ENCODE data around the gene C11orf65. TPM values are rescaled to one million over a fixed set of nuclear protein-coding genes. Genes with fewer than 3 reads are reported as not detected.
"Not testable (repeated sequence)": the region's sequence is repeated elsewhere in the genome, so short reads cannot be mapped to it uniquely, and the experiment has no call there.

The C11orf65 gene
- total RNA-seq, 4 donors from 2014 or later = 0.30 to 3.8 (median 1.8) TPM

DNA sequence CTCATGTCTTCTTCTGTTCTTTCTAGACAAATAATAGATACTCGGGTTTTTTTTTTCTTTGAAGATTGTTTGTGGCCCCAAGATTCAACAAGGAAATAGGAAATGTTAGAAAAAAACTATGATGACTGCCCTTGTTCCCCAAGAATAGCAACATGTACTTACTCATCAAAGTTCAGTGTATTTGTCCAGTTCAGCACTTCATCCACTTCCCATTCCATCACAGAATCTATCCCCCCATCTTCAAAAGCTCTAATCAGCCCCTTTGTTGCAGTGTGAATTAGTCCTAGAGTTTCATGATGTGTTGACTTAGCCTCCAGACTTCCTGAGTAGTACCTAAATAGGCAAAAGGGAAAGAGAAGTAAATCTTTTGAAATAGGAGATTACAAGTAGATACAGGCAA lies 74.3 kb downstream of the C11orf65 start:
- Histone ChIP-seq H3K9me3 (no peaks in the 10 kb centered on the region), H3K36me3 (no peaks in the 10 kb centered on the region), H3K4me3 (no peak overlapping the region), H3K4me1 (no peaks in the 10 kb centered on the region), H3K27ac (no peak overlapping the region), H3K27me3 (no peaks in the 10 kb centered on the region)
- WGBS = 51% methylated on average over 1 of the region's 1 CpG
- TF ChIP-seq POLR2A (IDR thresholded peaks at IDR 0.05) (no peak), POLR2AphosphoS5 (IDR thresholded peaks at IDR 0.05) (no peak)
- TF ChIP-seq, protein P1, sequence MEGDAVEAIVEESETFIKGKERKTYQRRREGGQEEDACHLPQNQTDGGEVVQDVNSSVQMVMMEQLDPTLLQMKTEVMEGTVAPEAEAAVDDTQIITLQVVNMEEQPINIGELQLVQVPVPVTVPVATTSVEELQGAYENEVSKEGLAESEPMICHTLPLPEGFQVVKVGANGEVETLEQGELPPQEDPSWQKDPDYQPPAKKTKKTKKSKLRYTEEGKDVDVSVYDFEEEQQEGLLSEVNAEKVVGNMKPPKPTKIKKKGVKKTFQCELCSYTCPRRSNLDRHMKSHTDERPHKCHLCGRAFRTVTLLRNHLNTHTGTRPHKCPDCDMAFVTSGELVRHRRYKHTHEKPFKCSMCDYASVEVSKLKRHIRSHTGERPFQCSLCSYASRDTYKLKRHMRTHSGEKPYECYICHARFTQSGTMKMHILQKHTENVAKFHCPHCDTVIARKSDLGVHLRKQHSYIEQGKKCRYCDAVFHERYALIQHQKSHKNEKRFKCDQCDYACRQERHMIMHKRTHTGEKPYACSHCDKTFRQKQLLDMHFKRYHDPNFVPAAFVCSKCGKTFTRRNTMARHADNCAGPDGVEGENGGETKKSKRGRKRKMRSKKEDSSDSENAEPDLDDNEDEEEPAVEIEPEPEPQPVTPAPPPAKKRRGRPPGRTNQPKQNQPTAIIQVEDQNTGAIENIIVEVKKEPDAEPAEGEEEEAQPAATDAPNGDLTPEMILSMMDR (IDR thresholded peaks at IDR 0.05) = no peak
- no peak for DNase-seq (ENCODE audit: low spot score in 2 of 2)

DNA sequence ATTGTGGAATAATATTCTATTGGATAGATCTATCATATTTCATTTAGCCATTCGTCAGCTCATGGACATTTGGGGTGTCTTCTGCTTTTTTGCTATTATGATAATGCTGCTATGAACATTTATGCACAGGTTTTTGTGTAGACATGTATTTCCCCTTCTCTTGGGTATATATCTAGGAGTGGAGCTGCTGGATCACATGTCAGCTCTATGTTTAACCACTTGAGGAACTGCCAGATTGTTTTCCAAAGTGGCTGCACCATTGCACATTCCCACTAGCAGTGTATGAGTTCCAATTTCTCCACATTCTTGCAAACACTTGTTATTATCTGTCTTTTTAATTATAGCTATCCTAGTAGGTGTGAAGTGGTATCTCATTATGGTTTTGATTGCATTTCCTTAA lies 75.0 kb downstream of the C11orf65 start:
- no peaks in the 10 kb centered on the region for H3K27me3 ChIP-seq
- no peaks in the 10 kb centered on the region for H3K36me3 ChIP-seq
- no peaks in the 10 kb centered on the region for H3K4me1 ChIP-seq
- no peak overlapping the region for H3K4me3 ChIP-seq
- H3K9me3 ChIP-seq = no peaks in the 10 kb centered on the region
- DNase-seq (ENCODE audit: low spot score in 2 of 2) = no peak
- 91% methylated on average over 1 of the region's 1 CpG for WGBS
- H3K27ac ChIP-seq = no peak overlapping the region
- TF ChIP-seq POLR2AphosphoS5 (IDR thresholded peaks at IDR 0.05) (no peak), EP300 (IDR thresholded peaks at IDR 0.05) (no peak), POLR2A (IDR thresholded peaks at IDR 0.05) (no peak)
- TF ChIP-seq, protein P1 (IDR thresholded peaks at IDR 0.05) = no peak

DNA sequence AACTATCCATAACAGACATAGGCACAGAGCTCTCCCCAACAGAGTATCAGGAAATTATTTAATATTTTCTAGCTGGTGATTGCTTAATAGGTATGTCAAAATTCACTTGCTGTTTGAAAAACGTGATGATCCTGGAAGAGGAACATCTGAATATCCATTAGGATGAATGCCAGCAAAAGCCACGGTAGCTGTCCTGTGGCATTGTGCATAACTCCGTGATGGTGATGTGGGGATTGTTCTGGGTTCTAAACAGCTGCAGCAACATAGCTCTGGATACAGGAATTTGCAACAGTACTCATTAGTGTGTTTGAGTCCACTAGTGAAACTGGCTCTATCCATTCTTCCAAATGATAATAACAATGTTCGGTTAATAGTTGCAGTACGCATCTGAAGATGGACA lies 78.8 kb downstream of the C11orf65 start:
- Histone ChIP-seq H3K36me3 (no peaks in the 10 kb centered on the region), H3K27ac (no peak overlapping the region), H3K9me3 (no peaks in the 10 kb centered on the region), H3K4me3 (no peak overlapping the region), H3K4me1 (no peaks in the 10 kb centered on the region), H3K27me3 (no peaks in the 10 kb centered on the region)
- WGBS = 81% methylated on average over 5 of the region's 5 CpGs
- TF ChIP-seq POLR2AphosphoS5 (IDR thresholded peaks at IDR 0.05) (no peak), EP300 (IDR thresholded peaks at IDR 0.05) (no peak), POLR2A (IDR thresholded peaks at IDR 0.05) (no peak)
- TF ChIP-seq, protein P1 (IDR thresholded peaks at IDR 0.05) = no peak
- no peak for DNase-seq (ENCODE audit: low spot score in 2 of 2)

DNA sequence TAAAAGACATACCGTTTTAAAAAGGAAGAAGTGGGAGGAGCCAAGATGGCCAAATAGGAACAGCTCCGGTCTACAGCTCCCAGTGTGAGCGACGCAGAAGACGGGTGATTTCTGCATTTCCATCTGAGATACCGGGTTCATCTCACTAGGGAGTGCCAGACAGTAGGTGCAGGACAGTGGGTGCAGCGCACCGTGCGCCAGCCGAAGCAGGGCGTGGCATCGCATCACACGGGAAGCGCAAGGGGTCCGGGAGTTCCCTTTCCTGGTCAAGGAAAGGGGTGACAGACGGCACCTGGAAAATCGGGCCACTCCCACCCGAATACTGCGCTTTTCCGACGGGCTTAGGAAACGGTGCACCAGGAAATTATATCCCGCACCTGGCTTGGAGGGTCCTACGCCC lies 93.8 kb downstream of the C11orf65 start:
- H3K4me3 ChIP-seq; H3K27ac ChIP-seq; H3K27me3 ChIP-seq; DNase-seq (ENCODE audit: low spot score in 2 of 2); H3K4me1 ChIP-seq; H3K9me3 ChIP-seq; H3K36me3 ChIP-seq: not testable (repeated sequence)
- WGBS = 91% methylated on average over 23 of the region's 24 CpGs

DNA sequence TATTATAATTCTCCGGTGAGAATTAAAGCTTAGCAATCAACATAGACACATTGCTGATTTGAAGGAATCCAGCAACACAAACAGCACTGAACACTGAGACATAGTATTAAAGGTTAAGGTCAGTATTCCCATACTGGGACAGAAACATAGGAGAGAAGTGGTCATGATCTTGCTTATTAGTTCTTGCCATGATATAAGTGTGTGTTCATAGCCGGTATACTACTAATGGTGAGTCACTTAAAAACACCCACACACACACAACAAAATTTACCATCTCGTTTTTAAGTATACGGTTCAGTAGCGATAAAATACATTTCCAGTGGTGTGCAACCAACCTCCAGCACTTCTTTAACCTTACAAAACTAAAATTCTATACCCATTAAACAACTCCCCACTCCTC lies 96.3 kb downstream of the C11orf65 start:
- Histone ChIP-seq H3K27me3 (no peaks in the 10 kb centered on the region), H3K36me3 (peaks cover 4% of the 10 kb centered on the region), H3K4me1 (no peaks in the 10 kb centered on the region), H3K9me3 (no peaks in the 10 kb centered on the region), H3K4me3 (no peak overlapping the region), H3K27ac (no peak overlapping the region)
- TF ChIP-seq POLR2A (IDR thresholded peaks at IDR 0.05) = no peak
- no peak for TF ChIP-seq EP300 (IDR thresholded peaks at IDR 0.05)
- no peak for TF ChIP-seq POLR2AphosphoS5 (IDR thresholded peaks at IDR 0.05)
- TF ChIP-seq, protein P1 (IDR thresholded peaks at IDR 0.05) = no peak
- DNase-seq (ENCODE audit: low spot score in 2 of 2) = no peak
- 74% methylated on average over 5 of the region's 5 CpGs for WGBS

DNA sequence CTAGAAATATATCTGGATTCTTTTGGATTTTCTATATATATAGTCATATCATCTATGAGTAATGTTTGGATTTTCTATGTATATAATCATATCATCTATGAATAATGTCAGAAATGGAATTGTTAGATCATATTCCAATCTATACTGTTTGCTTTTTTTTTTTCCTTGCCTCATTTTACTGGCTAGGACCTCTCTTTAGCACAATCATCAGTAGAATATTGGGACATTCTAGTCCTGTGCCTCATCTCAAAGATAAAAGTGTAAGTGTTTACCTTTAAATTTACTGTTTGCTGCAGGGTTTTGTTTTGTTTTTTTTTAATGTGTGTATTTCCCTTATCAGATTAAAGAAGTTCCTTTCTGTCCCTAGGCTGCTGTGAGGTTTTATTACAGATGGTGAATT lies 97.0 kb downstream of the C11orf65 start:
- Histone ChIP-seq H3K36me3 (peaks cover 10% of the 10 kb centered on the region), H3K27me3 (no peaks in the 10 kb centered on the region), H3K27ac (no peak overlapping the region), H3K4me3 (no peak overlapping the region), H3K4me1 (no peaks in the 10 kb centered on the region), H3K9me3 (no peaks in the 10 kb centered on the region)
- TF ChIP-seq, protein P1 (IDR thresholded peaks at IDR 0.05) = no peak
- TF ChIP-seq POLR2AphosphoS5 (IDR thresholded peaks at IDR 0.05) (no peak), POLR2A (IDR thresholded peaks at IDR 0.05) (no peak), EP300 (IDR thresholded peaks at IDR 0.05) (no peak)
- no peak for DNase-seq (ENCODE audit: low spot score in 2 of 2)
